Esophagus squamous epithelium (tissue), 5 donors: Measurements from ENCODE around the gene SKA3. TPM values are rescaled to one million over a fixed set of nuclear protein-coding genes. Genes with fewer than 3 reads are reported as not detected.
A peak's percentile ranks its signal among the peaks of the same experiment; 100 is the strongest.
"Not testable (repeated sequence)": the region's sequence is repeated elsewhere in the genome, so short reads cannot be mapped to it uniquely, and the experiment has no call there.

Experiments
- DNase-seq: peaks from one replicate; lab custom pipeline; 2025; lab: John Stamatoyannopoulos, UW
- H3K27ac ChIP-seq, 4 donors: fragments of 200-600 bp; sonication (generic); one replicate each; pipeline ENCODE4 v1.5.1; 2016 to 2019; ENCODE audit warnings: mild to moderate bottlenecking in 1 of 4
- H3K27me3 ChIP-seq, 4 donors: fragments of 200-600 bp; sonication (generic); 1 replicate in 3 of 4; 2 replicates in 1 of 4; pipeline versions ENCODE4 v1.5.1 to v1.6.0; 2017 to 2021; ENCODE audit warnings: antibody characterized with exemption in 1 of 4
- H3K36me3 ChIP-seq, 3 donors: fragments of 200-600 bp; sonication (generic); one replicate each; pipeline ENCODE4 v1.5.1; 2016 to 2019
- H3K4me1 ChIP-seq, 3 donors: fragments of 200-600 bp; sonication (generic); one replicate each; pipeline ENCODE4 v1.5.1; 2017 to 2019
- H3K4me3 ChIP-seq, 4 donors: fragments of 200-600 bp; sonication (generic); 1 replicate in 3 of 4; 2 replicates in 1 of 4; pipeline ENCODE4 v1.5.1; 2016 to 2019; ENCODE audit warnings: mild to moderate bottlenecking in 2 of 4, moderate library complexity in 1 of 4
- H3K9me3 ChIP-seq, 3 donors: fragments of 200-600 bp; sonication (generic); one replicate each; pipeline ENCODE4 v1.5.1; 2016 to 2019
- POLR2A ChIP-seq, 4 donors: fragments of 450-650 bp; IDR thresholded peaks; one replicate each; pipeline ENCODE4 v1.6.1; 2017; ENCODE audit warnings: antibody characterized with exemption in 4 of 4, mild to moderate bottlenecking in 4 of 4, moderate library complexity in 3 of 4
- WGBS, 2 donors: methylation state at CpG; one replicate each; pipeline ENCODE4 v1.1.5; 2018; 5-methylcytosine and 5-hydroxymethylcytosine counted together
- intact Hi-C: fragments of 100-400 bp; cut with DNase I; formaldehyde crosslinking; loops from one replicate; pipeline ENCODE4 v1.15.0; 2022
- total RNA-seq, 4 donors: library from RNA; depleted of rRNA; stranded (reverse); fragments of >200 nt; gene quantifications; one replicate each; pipeline ENCODE4 v1.1.0, GENCODE V29; 2016
- TF ChIP-seq, protein P1 (sequence below), 6 experiments: fragments of 450-650 bp in 4 of 6; fragments of 200-600 bp in 2 of 6; sonication (generic) in 2 of 6; IDR thresholded peaks; one replicate each; pipeline ENCODE4 v1.5.1; 2016 to 2019; ENCODE audit warnings: antibody characterized with exemption in 6 of 6, mild to moderate bottlenecking in 4 of 6, moderate library complexity in 4 of 6
- donor health status: DM: yes; HTN: yes; CAD: no.

SKA3 gene
- total RNA-seq, 4 donors from 2014 or later, result 3.4 to 20.8 (median 7.9) TPM

- TF ChIP-seq, protein P1, sequence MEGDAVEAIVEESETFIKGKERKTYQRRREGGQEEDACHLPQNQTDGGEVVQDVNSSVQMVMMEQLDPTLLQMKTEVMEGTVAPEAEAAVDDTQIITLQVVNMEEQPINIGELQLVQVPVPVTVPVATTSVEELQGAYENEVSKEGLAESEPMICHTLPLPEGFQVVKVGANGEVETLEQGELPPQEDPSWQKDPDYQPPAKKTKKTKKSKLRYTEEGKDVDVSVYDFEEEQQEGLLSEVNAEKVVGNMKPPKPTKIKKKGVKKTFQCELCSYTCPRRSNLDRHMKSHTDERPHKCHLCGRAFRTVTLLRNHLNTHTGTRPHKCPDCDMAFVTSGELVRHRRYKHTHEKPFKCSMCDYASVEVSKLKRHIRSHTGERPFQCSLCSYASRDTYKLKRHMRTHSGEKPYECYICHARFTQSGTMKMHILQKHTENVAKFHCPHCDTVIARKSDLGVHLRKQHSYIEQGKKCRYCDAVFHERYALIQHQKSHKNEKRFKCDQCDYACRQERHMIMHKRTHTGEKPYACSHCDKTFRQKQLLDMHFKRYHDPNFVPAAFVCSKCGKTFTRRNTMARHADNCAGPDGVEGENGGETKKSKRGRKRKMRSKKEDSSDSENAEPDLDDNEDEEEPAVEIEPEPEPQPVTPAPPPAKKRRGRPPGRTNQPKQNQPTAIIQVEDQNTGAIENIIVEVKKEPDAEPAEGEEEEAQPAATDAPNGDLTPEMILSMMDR (IDR thresholded peaks at IDR 0.05), result no peak
- no peak for TF ChIP-seq POLR2A (IDR thresholded peaks at IDR 0.05)
- no peaks in the 10 kb centered on the region for H3K27me3 ChIP-seq
- 0 to 1% methylated on average over 4 to 19 of the region's 26 CpGs for WGBS, 2 donors
- H3K36me3 ChIP-seq, result no peaks in the 10 kb centered on the region
- H3K4me1 ChIP-seq, result peaks cover 12 to 29% (median 14%) of the 10 kb centered on the region in 3 donors
- intact Hi-C loops, result loop anchor here (10.0 kb wide), 1 partner anchor 232 kb away; no protein-coding TSS in a partner anchor
- peak overlapping the region; percentile 94 to 99 (median 98) for H3K27ac ChIP-seq
- no peak for DNase-seq
- peak overlapping the region; percentile 56 to 99 (median 84) for H3K4me3 ChIP-seq
- H3K9me3 ChIP-seq, result no peaks in the 10 kb centered on the region
Observed at GRCh38 chr13:21176982-21177284, 581 bp upstream of the SKA3 start.

- no peaks in the 10 kb centered on the region for H3K9me3 ChIP-seq
- H3K36me3 ChIP-seq, result no peaks in the 10 kb centered on the region
- H3K27ac ChIP-seq, result peak overlapping the region; percentile 94 to 99 (median 98)
- no peak for DNase-seq
- TF ChIP-seq, protein P1 (IDR thresholded peaks at IDR 0.05), result no peak
- TF ChIP-seq POLR2A (IDR thresholded peaks at IDR 0.05), result no peak
- peaks cover 12 to 29% (median 14%) of the 10 kb centered on the region in 3 donors for H3K4me1 ChIP-seq
- no peaks in the 10 kb centered on the region for H3K27me3 ChIP-seq
- WGBS, 2 donors, result 1 to 3% methylated on average over 10 to 13 of the region's 13 CpGs
- H3K4me3 ChIP-seq, result peak overlapping the region; percentile 56 to 99 (median 84)
- intact Hi-C loops, result loop anchor here (10.0 kb wide), 1 partner anchor 231 kb away; no protein-coding TSS in a partner anchor
Observed at GRCh38 chr13:21175656-21176214, 617 bp downstream of the SKA3 start.

- intact Hi-C loops, result loop anchor here (10.0 kb wide), 1 partner anchor 229 kb away; no protein-coding TSS in a partner anchor
- not testable (repeated sequence) for H3K27me3 ChIP-seq
Observed at GRCh38 chr13:21173767-21174166, 2.6 kb downstream of the SKA3 start.

GRCh38 chr13:21171420-21171819 lies 4.9 kb downstream of the SKA3 start:
- no peaks in the 10 kb centered on the region for H3K36me3 ChIP-seq
- H3K4me1 ChIP-seq, result peaks cover 0 to 14% (median 3%) of the 10 kb centered on the region in 3 donors
- DNase-seq, result no peak
- H3K27ac ChIP-seq, result no peak overlapping the region
- H3K9me3 ChIP-seq, result no peaks in the 10 kb centered on the region
- H3K27me3 ChIP-seq, result no peaks in the 10 kb centered on the region
- 91 to 94% methylated on average over 8 to 9 of the region's 9 CpGs for WGBS, 2 donors
- no peak for TF ChIP-seq POLR2A (IDR thresholded peaks at IDR 0.05)
- TF ChIP-seq, protein P1 (IDR thresholded peaks at IDR 0.05), result no peak
- intact Hi-C loops, result loop anchor here (10.0 kb wide), 1 partner anchor 227 kb away; no protein-coding TSS in a partner anchor
- H3K4me3 ChIP-seq, result no peak overlapping the region

More at GRCh38 chr13:21173767-21174166, 2.6 kb downstream of the SKA3 start:
- 0% methylated on average over 1 of the region's 1 CpG for WGBS, 2 donors
- H3K9me3 ChIP-seq, DNase-seq, H3K27ac ChIP-seq, H3K4me3 ChIP-seq, H3K36me3 ChIP-seq: not testable (repeated sequence)
- H3K4me1 ChIP-seq, result peaks cover 12 to 29% (median 14%) of the 10 kb centered on the region in 3 donors

GRCh38 chr13:21165606-21166005 lies 10.7 kb downstream of the SKA3 start:
- H3K27me3 ChIP-seq, H3K9me3 ChIP-seq, DNase-seq, intact Hi-C loops, H3K36me3 ChIP-seq, H3K4me3 ChIP-seq, H3K4me1 ChIP-seq, H3K27ac ChIP-seq: not testable (repeated sequence)
- WGBS, 2 donors, result 69 to 82% methylated on average over 4 of the region's 4 CpGs

GRCh38 chr13:21164631-21165030 lies 11.7 kb downstream of the SKA3 start:
- intact Hi-C loops, result no loop called here

More at GRCh38 chr13:21164631-21165030, 11.7 kb downstream of the SKA3 start:
- Histone ChIP-seq H3K4me1 (no peaks in the 10 kb centered on the region), H3K27ac (no peak overlapping the region), H3K9me3 (no peaks in the 10 kb centered on the region), H3K4me3 (no peak overlapping the region), H3K36me3 (no peaks in the 10 kb centered on the region), H3K27me3 (no peaks in the 10 kb centered on the region)
- TF ChIP-seq, protein P1 (IDR thresholded peaks at IDR 0.05), result no peak
- TF ChIP-seq POLR2A (IDR thresholded peaks at IDR 0.05), result no peak
- 73 to 79% methylated on average over 4 of the region's 4 CpGs for WGBS, 2 donors
- no peak for DNase-seq
